WTC11 (cell line): ENCODE data around the gene IPO9. TPM values are rescaled to one million over a fixed set of nuclear protein-coding genes. Genes with fewer than 3 reads are reported as not detected.

Source experiments
- ATAC-seq: fragments of 200-7000 bp; cut with Tn5 transposase; 2 replicates; pipeline ENCODE4 v1.10.0; 2021; ENCODE audit warnings: mild to moderate bottlenecking, moderate library complexity
- CTCF ChIA-PET: fragments of 300-600 bp; sonication (Branson Sonifier 250); formaldehyde crosslinking; loops from one replicate; lab custom pipeline; 2021; ENCODE audit warnings: antibody characterized with exemption; lab: Charles Lee
- POLR2A ChIA-PET: fragments of 350-600 bp; sonication (Branson Sonifier 250); formaldehyde crosslinking; loops from one replicate; lab custom pipeline; 2021; ENCODE audit warnings: antibody characterized with exemption; lab: Charles Lee
- DNase-seq: peaks from one replicate; pipeline ENCODE4 v3.0.0; 2021; ENCODE audit warnings: low spot score
- H3K27ac Mint-ChIP-seq: 2 replicates; pipeline ENCODE4 v1.8.0; 2021; ENCODE audit warnings: mixed read lengths
- H3K27me3 Mint-ChIP-seq: 2 replicates; pipeline ENCODE4 v1.8.0; 2021; ENCODE audit warnings: low read depth, mild to moderate bottlenecking, moderate library complexity, mixed read lengths
- H3K36me3 Mint-ChIP-seq: 2 replicates; pipeline ENCODE4 v1.8.0; 2021; ENCODE audit warnings: mixed read lengths
- H3K4me1 Mint-ChIP-seq: 2 replicates; pipeline ENCODE4 v1.8.0; 2022; ENCODE audit warnings: mixed read lengths
- H3K4me3 Mint-ChIP-seq: 2 replicates; pipeline ENCODE4 v1.8.0; 2021; ENCODE audit warnings: mild to moderate bottlenecking, moderate library complexity, mixed read lengths
- H3K9me3 Mint-ChIP-seq: 2 replicates; pipeline ENCODE4 v1.8.0; 2021; ENCODE audit warnings: mixed read lengths
- ATF1 ChIP-seq: sonication (generic); formaldehyde crosslinking; IDR thresholded peaks from 2 replicates; pipeline ENCODE4 v1.8.1; 2023; ENCODE audit warnings: mild to moderate bottlenecking, moderate library complexity, missing genetic modification reagents
- CREB1 ChIP-seq: sonication (generic); formaldehyde crosslinking; IDR thresholded peaks from 2 replicates; pipeline ENCODE4 v1.8.0; 2023; ENCODE audit warnings: mild to moderate bottlenecking, missing genetic modification reagents
- CTCF ChIP-seq: fragments of 200-600 bp; IDR thresholded peaks from 2 replicates; pipeline ENCODE4 v1.8.0; 2022; ENCODE audit warnings: antibody characterized with exemption
- ELF4 ChIP-seq: sonication (generic); formaldehyde crosslinking; IDR thresholded peaks from 2 replicates; pipeline ENCODE4 v1.8.1; 2022; ENCODE audit warnings: low read depth, mild to moderate bottlenecking, moderate library complexity, missing genetic modification reagents
- ERG ChIP-seq: fragments of 250-450 bp; sonication (Bioruptor Pico); IDR thresholded peaks from 2 replicates; pipeline ENCODE4 v1.8.0; 2021; ENCODE audit warnings: mild to moderate bottlenecking
- FOXP1 ChIP-seq: sonication (generic); formaldehyde crosslinking; IDR thresholded peaks from 2 replicates; pipeline ENCODE4 v1.8.0; 2022; ENCODE audit warnings: missing genetic modification reagents, mild to moderate bottlenecking, moderate library complexity, borderline replicate concordance
- IRF2 ChIP-seq: sonication (generic); formaldehyde crosslinking; IDR thresholded peaks from 2 replicates; pipeline ENCODE4 v1.8.0; 2022; ENCODE audit warnings: low read depth, missing genetic modification reagents, borderline replicate concordance
- NFE2L1 ChIP-seq: sonication (generic); formaldehyde crosslinking; IDR thresholded peaks from 2 replicates; pipeline ENCODE4 v1.8.1; 2023; ENCODE audit warnings: missing genetic modification reagents
- PRDM15 ChIP-seq: sonication (generic); formaldehyde crosslinking; IDR thresholded peaks from 2 replicates; pipeline ENCODE4 v1.8.0; 2022; ENCODE audit warnings: missing genetic modification reagents
- RORB ChIP-seq: fragments of 250-450 bp; sonication (Bioruptor Pico); IDR thresholded peaks from 2 replicates; pipeline ENCODE4 v1.9.0; 2021; ENCODE audit warnings: mild to moderate bottlenecking
- SMAD3 ChIP-seq: sonication (generic); formaldehyde crosslinking; IDR thresholded peaks from 2 replicates; pipeline ENCODE4 v1.8.0; 2022; ENCODE audit warnings: missing genetic modification reagents, mild to moderate bottlenecking, borderline replicate concordance
- TEAD1 ChIP-seq: sonication (generic); formaldehyde crosslinking; IDR thresholded peaks from 2 replicates; pipeline ENCODE4 v1.8.0; 2022; ENCODE audit warnings: mild to moderate bottlenecking, missing genetic modification reagents
- TEAD4 ChIP-seq: sonication (generic); formaldehyde crosslinking; IDR thresholded peaks from 2 replicates; pipeline ENCODE4 v1.8.0; 2022; ENCODE audit warnings: mild to moderate bottlenecking, missing genetic modification reagents
- ZNF121 ChIP-seq: sonication (generic); formaldehyde crosslinking; IDR thresholded peaks from 2 replicates; pipeline ENCODE4 v1.8.0; 2023; ENCODE audit warnings: missing genetic modification reagents
- ZNF317 ChIP-seq: sonication (generic); formaldehyde crosslinking; IDR thresholded peaks from 2 replicates; pipeline ENCODE4 v1.8.1; 2023; ENCODE audit warnings: low read depth, mild to moderate bottlenecking, moderate library complexity, missing genetic modification reagents, borderline replicate concordance
- ZNF416 ChIP-seq: fragments of 250-450 bp; sonication (Bioruptor Pico); IDR thresholded peaks from 2 replicates; pipeline ENCODE4 v1.9.0; 2021; ENCODE audit warnings: mild to moderate bottlenecking, inconsistent platforms
- ZNF671 ChIP-seq: fragments of 250-450 bp; sonication (Bioruptor Pico); IDR thresholded peaks from 2 replicates; pipeline ENCODE4 v1.8.0; 2021; ENCODE audit warnings: mild to moderate bottlenecking
- total RNA-seq: library from RNA; stranded (reverse); gene quantifications from 3 replicates; pipeline ENCODE4 v1.2.3, GENCODE V29; 2021
- TF ChIP-seq, protein P1 (sequence below): sonication (generic); formaldehyde crosslinking; IDR thresholded peaks from 2 replicates; pipeline ENCODE4 v1.8.1; 2023; ENCODE audit warnings: mild to moderate bottlenecking, missing genetic modification reagents, moderate library complexity
- TF ChIP-seq, protein P2 (sequence below): fragments of 250-450 bp; sonication (Bioruptor Pico); IDR thresholded peaks from 2 replicates; pipeline ENCODE4 v1.9.0; 2021; ENCODE audit warnings: mild to moderate bottlenecking
- TF ChIP-seq, protein P3 (sequence below): sonication (generic); formaldehyde crosslinking; IDR thresholded peaks from 2 replicates; pipeline ENCODE4 v1.8.0; 2022; ENCODE audit warnings: mild to moderate bottlenecking, missing genetic modification reagents
- TF ChIP-seq, protein P4 (sequence below): sonication (generic); formaldehyde crosslinking; IDR thresholded peaks from 2 replicates; pipeline ENCODE4 v1.8.1; 2023; ENCODE audit warnings: mild to moderate bottlenecking, missing genetic modification reagents, moderate library complexity

IPO9 gene
- total RNA-seq, 1 experiment from 2014 or later: 97.2 TPM

GRCh38 chr1:201892211-201892610, 63.3 kb downstream of the IPO9 start:
- H3K4me1 Mint-ChIP-seq: peaks cover 46% of the 10 kb centered on the region
- DNase-seq (no peak), ATAC-seq (no peak)
- ChIA-PET CTCF (interaction anchor here (1.3 to 5.7 kb wide), 3 partner anchors 11 to 108 kb away, joined by 3 to 135 read pairs (median 5); no protein-coding TSS in a partner anchor), POLR2A (no interaction called here)
- H3K27ac Mint-ChIP-seq: no peak overlapping the region
- peaks cover 28% of the 10 kb centered on the region for H3K27me3 Mint-ChIP-seq
- no peak overlapping the region for H3K4me3 Mint-ChIP-seq
- no peaks in the 10 kb centered on the region for H3K36me3 Mint-ChIP-seq
- no peak for TF ChIP-seq CTCF
- TF ChIP-seq ZNF671 (CRISPR knock-in tag): no peak
- no peak for TF ChIP-seq ELF4 (CRISPR knock-in tag)
- TF ChIP-seq, protein P1, sequence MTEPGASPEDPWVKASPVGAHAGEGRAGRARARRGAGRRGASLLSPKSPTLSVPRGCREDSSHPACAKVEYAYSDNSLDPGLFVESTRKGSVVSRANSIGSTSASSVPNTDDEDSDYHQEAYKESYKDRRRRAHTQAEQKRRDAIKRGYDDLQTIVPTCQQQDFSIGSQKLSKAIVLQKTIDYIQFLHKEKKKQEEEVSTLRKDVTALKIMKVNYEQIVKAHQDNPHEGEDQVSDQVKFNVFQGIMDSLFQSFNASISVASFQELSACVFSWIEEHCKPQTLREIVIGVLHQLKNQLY (CRISPR knock-in tag): no peak
- TF ChIP-seq NFE2L1 (CRISPR knock-in tag): no peak
- no peak for TF ChIP-seq SMAD3 (CRISPR knock-in tag)
- TF ChIP-seq, protein P2, sequence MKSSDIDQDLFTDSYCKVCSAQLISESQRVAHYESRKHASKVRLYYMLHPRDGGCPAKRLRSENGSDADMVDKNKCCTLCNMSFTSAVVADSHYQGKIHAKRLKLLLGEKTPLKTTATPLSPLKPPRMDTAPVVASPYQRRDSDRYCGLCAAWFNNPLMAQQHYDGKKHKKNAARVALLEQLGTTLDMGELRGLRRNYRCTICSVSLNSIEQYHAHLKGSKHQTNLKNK: no peak
- TF ChIP-seq, protein P3, sequence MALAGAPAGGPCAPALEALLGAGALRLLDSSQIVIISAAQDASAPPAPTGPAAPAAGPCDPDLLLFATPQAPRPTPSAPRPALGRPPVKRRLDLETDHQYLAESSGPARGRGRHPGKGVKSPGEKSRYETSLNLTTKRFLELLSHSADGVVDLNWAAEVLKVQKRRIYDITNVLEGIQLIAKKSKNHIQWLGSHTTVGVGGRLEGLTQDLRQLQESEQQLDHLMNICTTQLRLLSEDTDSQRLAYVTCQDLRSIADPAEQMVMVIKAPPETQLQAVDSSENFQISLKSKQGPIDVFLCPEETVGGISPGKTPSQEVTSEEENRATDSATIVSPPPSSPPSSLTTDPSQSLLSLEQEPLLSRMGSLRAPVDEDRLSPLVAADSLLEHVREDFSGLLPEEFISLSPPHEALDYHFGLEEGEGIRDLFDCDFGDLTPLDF (CRISPR knock-in tag): no peak
- TF ChIP-seq, protein P4, sequence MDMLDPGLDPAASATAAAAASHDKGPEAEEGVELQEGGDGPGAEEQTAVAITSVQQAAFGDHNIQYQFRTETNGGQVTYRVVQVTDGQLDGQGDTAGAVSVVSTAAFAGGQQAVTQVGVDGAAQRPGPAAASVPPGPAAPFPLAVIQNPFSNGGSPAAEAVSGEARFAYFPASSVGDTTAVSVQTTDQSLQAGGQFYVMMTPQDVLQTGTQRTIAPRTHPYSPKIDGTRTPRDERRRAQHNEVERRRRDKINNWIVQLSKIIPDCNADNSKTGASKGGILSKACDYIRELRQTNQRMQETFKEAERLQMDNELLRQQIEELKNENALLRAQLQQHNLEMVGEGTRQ: no peak
- no peak for TF ChIP-seq CREB1 (CRISPR knock-in tag)
- no peak for TF ChIP-seq PRDM15
- TF ChIP-seq TEAD1: no peak
- TF ChIP-seq ZNF416: no peak
- no peak for TF ChIP-seq ZNF121 (CRISPR knock-in tag)
- TF ChIP-seq TEAD4 (CRISPR knock-in tag): no peak
- no peaks in the 10 kb centered on the region for H3K9me3 Mint-ChIP-seq

DNA sequence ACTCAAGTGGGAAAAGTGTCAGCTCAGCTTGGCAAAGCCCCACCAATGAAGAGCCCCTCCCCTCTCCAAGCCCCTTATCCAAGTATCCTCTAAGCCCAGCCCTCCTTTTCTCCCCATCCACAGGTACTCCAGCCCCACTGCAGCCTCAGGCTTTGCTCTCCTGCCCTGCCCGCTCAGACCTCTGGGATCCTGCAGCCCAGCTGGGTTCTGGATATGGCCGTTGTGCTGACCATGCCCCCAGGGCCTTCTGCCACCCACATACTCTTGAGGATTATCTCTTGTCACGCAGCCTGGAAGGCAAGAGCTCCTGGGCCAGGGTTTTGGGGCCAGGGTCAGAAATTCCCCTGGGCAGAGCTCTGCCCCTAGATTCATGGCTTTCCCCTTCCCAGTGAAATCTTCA, 64.5 kb downstream of the IPO9 start:
- ChIA-PET POLR2A (interaction anchor here (1.2 kb wide), 1 partner anchor 62 kb away, joined by 4 read pairs; the partner anchor contains the start of gene TIMM17A), CTCF (interaction anchor here (3.4 to 5.7 kb wide), 6 partner anchors 13 to 116 kb away, joined by 38 to 135 read pairs (median 68); partner anchors contain the start of genes ELF3 and TIMM17A)
- Mint-ChIP-seq H3K4me3 (no peak overlapping the region), H3K36me3 (no peaks in the 10 kb centered on the region), H3K27ac (peak overlapping the region; percentile 89; the same call in 1 of the 2 replicates), H3K9me3 (no peaks in the 10 kb centered on the region), H3K27me3 (peaks cover 16% of the 10 kb centered on the region), H3K4me1 (peaks cover 38% of the 10 kb centered on the region)
- ATAC-seq (no peak), DNase-seq (no peak)
- no peak for TF ChIP-seq IRF2 (CRISPR knock-in tag)
- no peak for TF ChIP-seq ATF1 (CRISPR knock-in tag)
- TF ChIP-seq ERG (CRISPR knock-in tag): no peak
- TF ChIP-seq FOXP1 (CRISPR knock-in tag): no peak
- no peak for TF ChIP-seq ZNF317 (CRISPR knock-in tag)
- no peak for TF ChIP-seq ZNF121 (CRISPR knock-in tag)
- TF ChIP-seq RORB (CRISPR knock-in tag): no peak
